ENCODE measurements around the gene ACACB. TPM values are rescaled to one million over a fixed set of nuclear protein-coding genes. Genes with fewer than 3 reads are reported as not detected.

Gene ACACB
- total and polyA plus RNA-seq, 2 donors (not counting 3 experiments of a cell fraction or from before 2014, with no cell fraction given) = 1.3 to 5.7 TPM

DNA sequence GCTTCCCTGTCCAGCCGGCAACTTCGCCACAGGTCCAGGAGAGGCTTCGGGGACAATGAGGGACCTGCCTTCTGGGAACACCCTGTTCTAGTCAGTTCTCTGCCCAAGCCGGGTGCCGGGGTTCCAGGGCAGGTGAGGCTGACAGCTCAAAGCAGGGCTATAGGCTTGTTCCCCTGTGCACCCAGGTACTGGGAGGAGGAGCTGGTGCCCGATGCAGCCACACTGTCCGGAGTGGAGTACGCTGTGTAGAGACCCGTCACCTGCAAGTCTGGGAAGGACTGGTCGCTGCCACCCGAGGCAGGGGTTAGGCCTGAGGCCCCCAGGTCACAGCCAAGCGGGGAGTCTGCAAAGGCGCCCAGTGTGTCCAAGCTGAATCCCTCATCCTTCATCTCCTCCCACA lies 163.1 kb downstream of the ACACB start:
- ChIA-PET POLR2A (no interaction called here), CTCF (no interaction called here)
- H3K27ac ChIP-seq (ENCODE audit: insufficient read depth, low read depth, low read length) = no peak overlapping the region
- H3K79me2 ChIP-seq (ENCODE audit: control insufficient read depth, insufficient read depth, low read length) = no peaks in the 10 kb centered on the region
- dilution Hi-C loops (cut with MboI; ENCODE audit: extremely low pct_ligation_motif_present, low sequenced_read_pairs) (no loop called here), intact Hi-C loops (cut with micrococcal nuclease) (no loop called here)
- H3K27me3 ChIP-seq (ENCODE audit: control insufficient read depth in 2 of 2, insufficient read depth in 2 of 2, low read length in 2 of 2) = no peaks in the 10 kb centered on the region
- no peaks in the 10 kb centered on the region for H3K4me1 ChIP-seq (ENCODE audit: control insufficient read depth, extremely low read depth, insufficient read depth, low read length)
- H3K9me3 ChIP-seq (replicated peaks; ENCODE audit: control insufficient read depth, insufficient read depth, low read length) = no peaks in the 10 kb centered on the region
- TF ChIP-seq GATA2 (IDR thresholded peaks at IDR 0.05; ENCODE audit: insufficient read depth, insufficient read length, low read depth, low read length) (no peak), JUN (IDR thresholded peaks at IDR 0.05; ENCODE audit: borderline replicate concordance, insufficient read depth, insufficient read length, low read depth) (no peak), EZH2 (IDR thresholded peaks at IDR 0.05; ENCODE audit: borderline replicate concordance, low read depth, low read length, severe bottlenecking) (no peak), FOS (IDR thresholded peaks at IDR 0.05; ENCODE audit: borderline replicate concordance, insufficient read depth, low read length) (no peak), POLR2AphosphoS5 (IDR thresholded peaks at IDR 0.05; ENCODE audit: insufficient read depth, low read depth, low read length) (no peak), MYC (IDR thresholded peaks at IDR 0.05; ENCODE audit: low read depth, low read length) (no peak), POLR2A (IDR thresholded peaks at IDR 0.05; ENCODE audit: low read depth, low read length) (no peak)
- TF ChIP-seq, protein P1, sequence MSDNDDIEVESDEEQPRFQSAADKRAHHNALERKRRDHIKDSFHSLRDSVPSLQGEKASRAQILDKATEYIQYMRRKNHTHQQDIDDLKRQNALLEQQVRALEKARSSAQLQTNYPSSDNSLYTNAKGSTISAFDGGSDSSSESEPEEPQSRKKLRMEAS (IDR thresholded peaks at IDR 0.05; ENCODE audit: insufficient read depth, insufficient read length) = no peak
- TF ChIP-seq, protein P2, sequence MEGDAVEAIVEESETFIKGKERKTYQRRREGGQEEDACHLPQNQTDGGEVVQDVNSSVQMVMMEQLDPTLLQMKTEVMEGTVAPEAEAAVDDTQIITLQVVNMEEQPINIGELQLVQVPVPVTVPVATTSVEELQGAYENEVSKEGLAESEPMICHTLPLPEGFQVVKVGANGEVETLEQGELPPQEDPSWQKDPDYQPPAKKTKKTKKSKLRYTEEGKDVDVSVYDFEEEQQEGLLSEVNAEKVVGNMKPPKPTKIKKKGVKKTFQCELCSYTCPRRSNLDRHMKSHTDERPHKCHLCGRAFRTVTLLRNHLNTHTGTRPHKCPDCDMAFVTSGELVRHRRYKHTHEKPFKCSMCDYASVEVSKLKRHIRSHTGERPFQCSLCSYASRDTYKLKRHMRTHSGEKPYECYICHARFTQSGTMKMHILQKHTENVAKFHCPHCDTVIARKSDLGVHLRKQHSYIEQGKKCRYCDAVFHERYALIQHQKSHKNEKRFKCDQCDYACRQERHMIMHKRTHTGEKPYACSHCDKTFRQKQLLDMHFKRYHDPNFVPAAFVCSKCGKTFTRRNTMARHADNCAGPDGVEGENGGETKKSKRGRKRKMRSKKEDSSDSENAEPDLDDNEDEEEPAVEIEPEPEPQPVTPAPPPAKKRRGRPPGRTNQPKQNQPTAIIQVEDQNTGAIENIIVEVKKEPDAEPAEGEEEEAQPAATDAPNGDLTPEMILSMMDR (IDR thresholded peaks at IDR 0.05; ENCODE audit: extremely low read depth in 1 of 2, insufficient read depth in 1 of 2, low read depth in 1 of 2, low read length in 2 of 2) = no peak
- no peak overlapping the region for H3K9ac ChIP-seq (replicated peaks; ENCODE audit: extremely low read depth, insufficient read depth, low read length)
- no peak for DNase-seq (ENCODE audit: low read depth, low spot score)
- no peak overlapping the region for H3K4me3 ChIP-seq (replicated peaks in 1 of 3; ENCODE audit: insufficient read depth in 1 of 3, low read depth in 1 of 3, low read length in 3 of 3)
- no peaks in the 10 kb centered on the region for H3K36me3 ChIP-seq (ENCODE audit: control insufficient read depth in 2 of 2, extremely low read depth in 1 of 2, insufficient read depth in 2 of 2, low read length in 2 of 2)
- no peaks in the 10 kb centered on the region for H3K9me1 ChIP-seq (replicated peaks; ENCODE audit: control insufficient read depth, extremely low read depth, insufficient read depth, low read length)
- FAIRE-seq = no peak
- BruUV-seq (replicated peaks) = no TSS peak
- no peak overlapping the region for H3K4me2 ChIP-seq (ENCODE audit: insufficient read depth, low read length)
- H2AFZ ChIP-seq (ENCODE audit: low read depth, low read length) = no peak overlapping the region
- no peaks in the 10 kb centered on the region for H4K20me1 ChIP-seq (replicated peaks; ENCODE audit: control insufficient read depth, extremely low read depth, insufficient read depth, low read length)

All from endothelial cell of umbilical vein (primary cell).